Measurements from ENCODE around the gene E2F6.

DNA sequence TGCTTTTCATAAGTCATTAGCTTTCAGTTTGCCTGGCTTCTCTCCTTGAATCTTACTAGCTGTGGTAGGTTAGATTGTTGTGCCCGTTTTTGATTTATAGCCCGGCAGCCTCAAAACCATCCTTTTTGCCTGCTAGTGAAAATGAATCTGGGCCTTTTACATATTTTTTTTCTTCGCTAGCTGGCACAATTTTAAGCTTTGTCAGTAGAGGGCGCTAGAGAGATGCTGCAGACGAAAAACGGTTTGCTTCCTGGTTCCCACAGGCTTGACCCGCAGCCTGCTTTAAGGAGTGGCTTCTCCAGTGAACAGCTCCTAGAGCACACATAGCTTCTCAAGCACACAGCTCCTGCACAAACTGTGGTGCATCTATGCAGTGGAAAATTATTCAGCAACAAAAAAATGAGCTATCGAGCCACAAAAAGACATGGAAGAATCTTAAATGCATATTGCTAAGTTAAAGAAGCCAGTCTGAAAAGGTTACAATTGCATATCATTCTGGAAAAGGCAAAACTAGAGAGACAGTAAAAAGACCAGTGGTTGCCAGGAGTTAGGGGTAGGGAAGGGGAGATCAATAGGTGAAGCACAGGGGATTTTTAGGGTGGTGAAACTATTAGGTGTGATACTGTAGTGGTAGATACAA is 47.9 kb downstream of the E2F6 start:
- TF ChIP-seq, protein P1, sequence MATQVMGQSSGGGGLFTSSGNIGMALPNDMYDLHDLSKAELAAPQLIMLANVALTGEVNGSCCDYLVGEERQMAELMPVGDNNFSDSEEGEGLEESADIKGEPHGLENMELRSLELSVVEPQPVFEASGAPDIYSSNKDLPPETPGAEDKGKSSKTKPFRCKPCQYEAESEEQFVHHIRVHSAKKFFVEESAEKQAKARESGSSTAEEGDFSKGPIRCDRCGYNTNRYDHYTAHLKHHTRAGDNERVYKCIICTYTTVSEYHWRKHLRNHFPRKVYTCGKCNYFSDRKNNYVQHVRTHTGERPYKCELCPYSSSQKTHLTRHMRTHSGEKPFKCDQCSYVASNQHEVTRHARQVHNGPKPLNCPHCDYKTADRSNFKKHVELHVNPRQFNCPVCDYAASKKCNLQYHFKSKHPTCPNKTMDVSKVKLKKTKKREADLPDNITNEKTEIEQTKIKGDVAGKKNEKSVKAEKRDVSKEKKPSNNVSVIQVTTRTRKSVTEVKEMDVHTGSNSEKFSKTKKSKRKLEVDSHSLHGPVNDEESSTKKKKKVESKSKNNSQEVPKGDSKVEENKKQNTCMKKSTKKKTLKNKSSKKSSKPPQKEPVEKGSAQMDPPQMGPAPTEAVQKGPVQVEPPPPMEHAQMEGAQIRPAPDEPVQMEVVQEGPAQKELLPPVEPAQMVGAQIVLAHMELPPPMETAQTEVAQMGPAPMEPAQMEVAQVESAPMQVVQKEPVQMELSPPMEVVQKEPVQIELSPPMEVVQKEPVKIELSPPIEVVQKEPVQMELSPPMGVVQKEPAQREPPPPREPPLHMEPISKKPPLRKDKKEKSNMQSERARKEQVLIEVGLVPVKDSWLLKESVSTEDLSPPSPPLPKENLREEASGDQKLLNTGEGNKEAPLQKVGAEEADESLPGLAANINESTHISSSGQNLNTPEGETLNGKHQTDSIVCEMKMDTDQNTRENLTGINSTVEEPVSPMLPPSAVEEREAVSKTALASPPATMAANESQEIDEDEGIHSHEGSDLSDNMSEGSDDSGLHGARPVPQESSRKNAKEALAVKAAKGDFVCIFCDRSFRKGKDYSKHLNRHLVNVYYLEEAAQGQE (IDR thresholded peaks at IDR 0.05; ENCODE audit: insufficient read depth in 1 of 2, low read depth in 2 of 2, low read length in 2 of 2): no peak
- no peak for TF ChIP-seq POLR2AphosphoS5 (IDR thresholded peaks at IDR 0.05; ENCODE audit: low read depth, low read length)

Data from PFSK-1 (cell line).